COLO668 (cell line): Measurements from ENCODE around the gene YARS2.

Source experiments
- DNase-seq: peaks from one replicate; lab custom pipeline; 2025; ENCODE audit not compliant: unreplicated experiment; lab: John Stamatoyannopoulos, UW

The YARS2 gene

DNA sequence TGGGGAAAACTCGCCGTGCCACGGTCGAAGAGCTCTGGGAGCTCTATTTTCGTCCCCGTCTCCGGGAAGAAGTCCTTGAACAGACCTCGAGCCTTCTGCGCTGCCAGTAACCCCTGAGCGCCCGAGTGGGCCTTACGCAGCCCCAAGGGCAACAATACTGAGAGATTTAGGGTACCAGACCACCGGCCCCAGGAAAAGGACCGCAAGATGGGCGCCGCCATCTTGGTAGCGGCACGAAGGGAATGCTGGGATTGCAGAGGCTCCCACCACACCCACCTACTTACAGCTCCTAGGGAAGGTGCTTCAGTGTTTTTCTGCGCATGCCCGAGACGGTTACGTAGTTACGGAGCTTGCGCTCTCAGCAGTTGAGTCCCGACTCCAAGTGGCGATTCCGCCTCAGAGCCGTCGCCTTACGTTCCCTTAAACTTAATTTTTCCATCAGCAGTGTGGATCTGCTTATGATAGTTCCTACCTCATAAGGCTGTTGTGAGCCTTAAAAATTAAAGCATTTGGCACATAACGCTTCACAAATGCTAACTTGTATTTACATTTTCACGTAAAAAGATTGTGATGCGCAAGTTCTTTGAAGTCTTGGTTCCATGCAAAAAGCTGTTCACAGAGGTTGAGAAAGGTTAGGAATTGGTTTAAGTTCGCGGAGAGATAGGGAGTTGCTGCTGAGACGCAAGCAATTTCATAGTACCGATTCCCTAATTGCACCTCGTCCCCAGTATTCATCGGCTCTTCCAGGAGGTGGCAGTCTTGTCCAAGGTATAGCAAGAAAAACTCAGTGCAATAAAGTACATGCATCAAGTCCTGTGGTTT is at the start of gene YARS2:
YARS2 (minus strand) TSS at position 244 of the 822 bp plus-strand sequence; CDS start at position 221, 23 bp downstream.
- peak; percentile 90 for DNase-seq

DNA sequence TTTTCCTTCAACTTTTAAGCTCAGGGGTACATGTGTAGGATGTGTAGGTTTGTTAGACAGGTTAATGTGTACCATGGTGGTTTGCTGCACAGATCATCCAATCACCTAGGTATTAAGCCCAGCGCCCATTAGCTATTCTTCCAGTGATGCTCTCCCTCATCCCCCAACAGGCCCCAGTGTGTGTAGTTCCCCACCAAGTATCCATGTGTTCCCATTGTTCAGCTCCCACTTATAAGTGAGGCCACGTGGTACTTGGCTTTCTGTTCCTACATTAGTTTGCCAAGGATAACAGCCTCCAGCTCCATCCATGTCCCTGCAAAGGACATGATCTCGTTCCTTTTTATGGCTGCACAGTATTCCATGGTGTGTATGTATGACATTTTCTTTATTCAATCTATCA is 48.6 kb upstream of the YARS2 start:
- no peak for DNase-seq

DNA sequence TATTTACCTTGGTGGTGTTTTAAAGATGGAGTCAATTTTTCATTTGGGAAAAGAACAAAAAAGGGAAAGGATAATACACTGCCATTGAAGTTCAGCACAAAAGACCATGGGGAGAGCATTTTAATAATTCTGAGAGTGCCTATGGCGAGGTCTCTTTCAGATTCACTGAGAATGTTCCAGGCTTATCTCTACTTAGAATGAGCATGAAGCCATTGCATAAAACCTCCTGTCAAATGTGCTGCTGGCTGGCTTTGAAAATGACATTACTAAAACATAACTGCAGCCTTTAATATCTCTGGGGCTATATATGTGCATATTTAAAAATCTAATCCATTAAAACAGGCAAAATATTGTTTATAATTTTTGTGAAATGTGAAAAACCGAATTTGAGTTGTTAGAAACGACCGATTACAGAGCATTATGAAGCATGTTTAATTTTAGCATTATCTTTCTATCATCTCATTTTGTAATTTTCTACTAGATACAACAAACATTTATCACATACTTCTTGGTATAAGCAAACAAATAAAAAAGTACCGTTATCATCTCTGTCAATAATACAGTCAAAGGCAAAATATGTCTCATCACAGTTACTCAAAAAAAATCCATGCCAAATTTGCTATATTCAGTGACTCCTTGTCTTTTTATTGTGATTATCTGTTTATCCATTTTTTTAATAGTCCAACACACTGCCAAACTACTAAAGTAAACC is 45.7 kb upstream of the YARS2 start:
- no peak for DNase-seq

DNA sequence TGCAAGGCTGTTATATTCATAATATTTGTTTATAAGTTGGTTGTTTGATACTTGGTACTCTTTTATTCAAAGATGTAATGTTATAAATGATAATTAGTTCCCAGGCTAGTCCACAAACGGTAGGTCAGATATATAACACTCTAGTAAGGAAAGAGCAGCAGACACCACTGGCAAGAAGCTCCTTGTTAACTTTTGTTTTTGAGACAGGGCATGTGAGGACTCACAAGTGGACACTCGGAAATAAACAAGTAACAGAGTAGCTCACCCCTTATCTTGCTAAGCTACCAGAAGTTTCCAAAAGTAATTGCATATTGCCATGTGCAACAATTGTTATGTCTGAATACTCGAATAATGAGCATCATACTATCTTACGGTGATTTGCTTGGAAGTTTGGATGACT is 38.6 kb upstream of the YARS2 start:
- no peak for DNase-seq

DNA sequence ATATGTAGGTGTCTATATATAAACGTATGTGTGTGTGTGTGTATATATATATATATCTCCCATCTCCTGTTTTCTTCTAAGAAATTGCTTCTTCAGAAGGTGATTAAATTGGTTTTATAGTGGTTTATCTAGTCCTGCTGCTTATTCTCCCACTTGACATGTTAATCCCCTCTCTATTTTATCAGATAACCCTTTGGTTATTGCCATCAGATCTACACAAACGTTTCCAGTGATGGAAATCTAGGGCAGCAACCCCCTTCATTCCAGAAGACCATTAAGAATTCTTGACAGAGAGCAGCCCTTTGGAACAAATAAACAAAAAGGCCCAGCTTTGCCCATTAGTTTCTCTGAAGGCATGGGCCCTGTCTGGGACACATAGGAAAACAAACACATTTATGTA is 34.2 kb upstream of the YARS2 start:
- no peak for DNase-seq

DNA sequence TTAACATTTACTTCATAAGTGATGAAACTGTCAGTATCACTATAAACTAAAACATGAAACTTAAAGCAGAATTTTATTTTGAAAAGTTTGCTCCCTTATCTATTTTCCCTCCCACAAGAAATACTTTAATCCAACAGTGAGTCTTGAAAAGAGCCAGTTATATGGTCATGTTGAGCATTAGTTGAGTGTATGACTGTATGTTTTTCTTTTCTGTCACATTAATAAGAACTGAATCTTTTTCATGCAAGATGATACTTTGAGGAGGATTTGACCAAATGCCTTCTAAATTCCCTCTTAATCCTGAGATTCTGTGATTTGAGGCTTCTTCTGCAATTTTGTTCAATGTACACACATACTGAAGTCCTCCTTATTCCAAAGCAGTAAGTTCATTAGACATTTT is 33.7 kb upstream of the YARS2 start:
- no peak for DNase-seq

DNA sequence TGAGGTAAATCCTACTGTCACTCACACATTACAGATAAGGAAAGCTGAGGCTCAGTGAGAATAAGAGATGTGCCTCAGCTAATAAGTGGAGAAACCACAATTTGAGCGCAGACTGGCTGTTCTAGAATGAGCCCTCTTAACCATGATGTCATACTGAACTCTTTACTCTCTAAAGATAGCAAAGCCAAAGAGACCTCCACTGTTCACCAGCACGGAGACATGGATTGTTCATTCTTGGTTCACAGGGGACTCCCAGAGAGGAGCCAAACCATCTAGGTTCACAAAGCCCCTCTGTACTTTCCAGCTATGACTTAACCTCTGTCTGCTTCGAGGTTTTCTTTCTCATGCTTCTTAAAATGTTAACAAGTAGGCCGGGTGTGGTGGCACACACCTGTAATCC is 32.7 kb upstream of the YARS2 start:
- no peak for DNase-seq

DNA sequence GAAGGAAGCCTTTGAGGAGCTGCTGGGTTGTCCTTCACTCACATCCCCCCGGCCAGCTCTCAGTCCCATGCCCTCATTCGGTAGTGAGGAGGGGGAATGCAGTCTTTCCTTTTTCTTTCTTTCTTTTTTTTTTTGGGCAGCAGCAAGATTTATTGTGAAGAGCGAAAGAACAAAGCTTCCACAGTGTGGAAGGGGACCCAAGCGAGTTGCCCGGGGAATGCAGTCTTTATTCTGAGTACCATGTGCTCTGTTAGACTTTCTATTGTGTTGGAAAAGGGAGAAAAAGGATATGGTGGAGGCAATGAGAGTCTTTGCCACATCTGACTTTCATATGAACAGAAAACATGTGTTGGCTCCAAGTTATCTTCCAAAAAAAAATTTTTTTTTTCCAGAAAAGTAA is 29.9 kb upstream of the YARS2 start:
- DNase-seq = no peak

DNA sequence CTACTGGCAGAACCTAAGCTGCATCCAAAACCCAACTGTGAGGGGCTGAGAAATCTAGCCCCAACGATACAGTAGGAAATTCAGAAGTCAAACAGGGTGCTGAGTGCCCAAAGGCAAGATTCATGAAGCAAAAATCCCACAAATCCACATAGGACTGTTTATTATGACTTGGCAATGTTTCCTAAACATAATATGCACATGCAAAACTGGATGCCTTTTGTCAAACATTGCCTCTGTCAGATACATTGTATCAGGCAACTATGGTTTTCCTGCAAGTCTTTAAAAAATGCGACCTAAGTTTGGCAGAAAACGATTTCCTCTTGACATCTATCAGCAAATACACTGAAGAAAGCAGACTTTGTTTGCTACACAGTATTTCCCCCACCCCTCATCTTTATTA is 27.3 kb upstream of the YARS2 start:
- no peak for DNase-seq

DNA sequence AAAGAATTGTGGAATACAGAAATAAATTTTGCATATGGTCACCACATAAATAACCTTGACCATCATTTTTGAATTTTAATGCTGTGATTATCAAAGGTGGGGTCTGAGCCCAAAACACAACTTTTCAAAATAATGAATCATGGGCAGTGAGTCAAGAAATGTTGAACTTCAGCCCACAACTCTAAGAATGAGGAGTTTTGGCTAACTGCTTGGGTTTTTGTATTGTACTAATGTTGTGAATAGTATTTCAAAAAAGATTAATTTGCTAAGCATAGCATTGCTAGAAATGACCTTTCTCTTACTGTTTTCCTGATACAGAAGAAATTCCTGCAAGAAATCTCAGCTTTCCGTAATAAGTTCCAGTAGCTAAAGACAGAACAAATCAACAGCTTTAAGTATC is 24.4 kb upstream of the YARS2 start:
- no peak for DNase-seq

DNA sequence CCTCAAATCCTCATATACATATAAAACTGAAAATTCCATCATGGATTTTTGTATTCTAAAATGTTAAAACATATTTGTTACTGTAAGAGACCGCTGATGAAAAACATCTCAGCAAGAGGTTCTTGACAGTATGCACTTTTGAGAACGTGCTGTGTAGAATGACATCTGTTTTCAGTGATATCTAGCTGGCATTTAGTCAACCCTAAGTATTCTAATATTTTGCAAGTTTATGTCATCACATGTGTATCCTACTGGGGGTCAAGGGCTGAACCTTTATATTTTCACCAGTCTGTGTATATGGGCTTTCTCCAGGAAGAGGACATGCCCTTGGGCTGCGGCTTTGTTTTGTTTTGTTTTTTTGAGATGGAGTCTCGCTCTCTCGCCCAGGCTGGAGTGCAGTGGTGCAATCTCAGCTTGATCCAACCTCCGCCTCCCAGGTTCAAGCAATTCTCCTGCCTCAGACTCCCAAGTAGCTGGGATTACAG is 22.0 kb upstream of the YARS2 start:
- DNase-seq = no peak

DNA sequence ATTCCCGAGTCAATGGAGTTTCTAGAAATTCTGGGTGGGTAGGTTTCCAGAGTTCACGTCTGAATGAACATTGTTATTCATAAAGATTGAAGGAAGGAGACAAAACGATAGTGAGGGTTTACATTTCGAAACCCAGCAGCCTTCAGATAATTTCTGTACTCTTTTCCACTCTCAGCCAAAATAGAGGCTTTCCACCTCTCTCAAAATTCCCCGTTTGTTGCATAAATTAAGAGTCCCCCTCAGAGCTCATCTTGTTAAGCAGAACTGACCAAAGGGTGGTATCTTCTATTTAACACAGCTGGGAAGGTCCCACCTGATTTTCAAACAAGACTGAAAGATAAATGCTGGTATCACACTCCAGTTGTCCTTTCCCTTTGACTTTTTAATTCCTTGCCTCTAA is 21.5 kb upstream of the YARS2 start:
- DNase-seq = no peak

DNA sequence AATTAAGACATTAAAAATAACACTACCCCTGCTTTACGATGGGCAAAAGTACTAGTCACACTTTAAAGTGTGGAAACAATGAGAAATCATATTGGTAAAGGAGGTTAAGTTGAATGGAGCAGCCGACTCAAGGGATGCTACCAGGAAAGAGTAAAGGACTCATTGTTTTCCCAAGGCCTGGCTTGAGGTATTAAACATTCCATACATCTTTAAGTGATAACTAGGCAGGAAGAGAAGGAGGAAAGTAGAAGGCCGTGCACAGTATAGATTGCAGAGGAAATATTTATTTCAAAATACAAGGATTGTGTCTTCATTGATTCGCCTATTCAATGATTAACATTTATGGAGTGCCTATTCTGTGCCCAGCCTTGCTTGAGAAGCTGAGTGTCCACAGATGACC is 20.6 kb upstream of the YARS2 start:
- no peak for DNase-seq

DNA sequence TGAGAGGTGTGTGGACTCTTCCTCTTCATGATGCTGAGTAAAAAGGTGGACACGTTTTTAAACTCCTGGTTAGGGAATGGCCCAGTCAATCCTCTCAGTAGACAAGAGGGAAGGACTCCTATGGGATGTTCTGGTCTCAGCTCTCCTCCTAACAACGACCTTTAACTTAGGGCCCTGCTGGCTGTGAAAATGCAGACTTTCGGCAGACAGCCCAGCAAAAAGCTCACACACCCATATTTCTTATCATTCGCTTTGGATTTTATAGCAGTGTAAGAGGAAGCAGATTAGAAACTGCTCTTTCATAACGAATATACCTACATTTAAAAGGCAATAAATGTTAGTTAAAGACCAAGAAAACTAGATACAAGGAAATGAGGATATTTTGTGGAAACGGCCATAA is 18.0 kb upstream of the YARS2 start:
- DNase-seq = no peak

DNA sequence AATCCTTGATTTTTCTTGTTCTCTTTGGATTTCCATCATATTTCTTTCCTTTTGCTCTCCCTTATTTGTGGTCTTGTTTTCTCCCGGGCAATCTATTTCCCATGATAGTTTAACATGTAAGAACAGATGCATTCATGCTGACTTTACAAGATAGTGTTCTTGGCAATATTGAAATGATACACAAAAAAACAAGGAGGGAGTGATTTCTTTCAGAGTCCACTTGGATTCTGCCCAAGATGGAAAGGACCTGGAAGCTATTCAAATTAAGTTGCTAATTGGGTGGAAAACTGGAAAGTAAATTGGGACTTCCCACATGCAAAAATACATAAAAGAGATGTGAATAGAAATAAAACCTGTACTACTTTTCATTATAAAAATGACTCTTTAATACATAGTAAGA is 14.4 kb upstream of the YARS2 start:
- no peak for DNase-seq

DNA sequence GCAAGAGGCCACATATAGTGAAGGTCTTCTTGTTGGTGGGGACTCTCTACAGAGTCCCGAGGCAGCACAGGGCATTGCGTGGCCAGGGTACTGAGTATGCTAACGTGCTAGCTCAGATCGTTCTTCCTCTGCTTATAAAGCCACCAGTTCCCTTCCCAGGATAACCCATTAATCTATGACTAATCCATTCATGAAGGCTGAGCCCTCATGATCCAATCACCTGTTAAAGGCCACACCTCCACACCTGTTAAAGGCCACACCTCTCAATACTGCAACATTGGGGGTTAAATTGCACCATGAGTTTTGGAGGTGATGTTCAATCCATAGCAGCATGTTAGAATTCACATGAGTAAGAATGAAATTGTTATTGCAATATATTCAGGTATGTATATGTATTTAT is 12.8 kb upstream of the YARS2 start:
- no peak for DNase-seq

DNA sequence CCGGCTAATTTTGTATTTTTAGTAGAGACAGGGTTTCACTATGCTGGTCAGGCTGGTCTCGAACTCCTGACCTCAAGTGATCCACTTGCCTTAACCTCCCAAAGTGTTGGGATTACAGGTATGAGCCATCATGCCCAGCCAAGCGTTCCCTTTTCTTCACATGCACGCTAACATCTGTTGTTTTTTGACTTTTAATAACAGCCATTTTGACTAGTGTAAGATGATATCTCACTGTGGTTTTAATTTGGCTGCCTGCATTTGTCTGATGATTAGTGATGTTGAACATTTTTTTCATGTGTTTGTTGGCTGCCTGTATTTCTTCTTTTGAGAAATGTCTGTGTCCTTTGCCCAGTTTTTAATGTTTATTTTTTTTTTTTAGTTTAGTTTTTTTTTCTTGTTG is 10.2 kb upstream of the YARS2 start:
- no peak for DNase-seq

DNA sequence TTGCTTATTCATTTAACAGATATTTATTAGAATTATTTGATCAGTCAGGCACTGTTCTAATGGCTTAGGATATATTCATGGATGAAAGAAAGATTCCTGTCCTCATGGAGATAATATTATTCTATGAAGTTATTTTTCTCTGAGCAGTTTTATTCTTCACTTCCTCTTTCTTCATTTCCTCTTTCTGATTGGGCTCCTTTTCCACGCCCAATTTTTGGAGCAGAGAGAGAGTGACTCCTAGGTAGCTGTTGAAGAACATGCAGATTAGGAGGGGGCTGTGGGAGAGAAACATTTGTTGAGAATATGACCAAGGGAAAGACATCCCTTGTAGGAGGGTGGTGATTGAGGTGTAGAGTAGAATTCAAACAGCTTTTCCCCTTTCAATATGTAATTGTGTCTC is 6.0 kb upstream of the YARS2 start:
- no peak for DNase-seq

DNA sequence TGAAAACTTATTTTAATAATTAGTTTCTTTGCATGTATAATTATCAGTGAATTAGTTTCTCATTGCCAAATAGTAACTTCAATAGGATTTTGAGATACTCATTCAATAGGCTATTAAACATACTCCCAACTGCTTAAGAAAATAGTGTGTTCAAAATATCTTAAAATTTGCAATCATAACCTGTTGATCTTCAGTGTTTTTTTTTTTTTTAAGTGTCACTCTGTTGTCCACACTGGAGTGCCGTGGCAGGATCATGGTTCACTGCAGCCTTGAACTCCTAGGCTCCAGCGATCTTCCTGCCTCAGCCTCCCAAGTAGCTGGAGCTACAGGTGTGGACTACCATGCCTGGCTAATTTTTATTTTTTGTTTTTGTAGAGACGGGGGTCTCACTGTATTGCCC is 1.5 kb upstream of the YARS2 start:
- no peak for DNase-seq

DNA sequence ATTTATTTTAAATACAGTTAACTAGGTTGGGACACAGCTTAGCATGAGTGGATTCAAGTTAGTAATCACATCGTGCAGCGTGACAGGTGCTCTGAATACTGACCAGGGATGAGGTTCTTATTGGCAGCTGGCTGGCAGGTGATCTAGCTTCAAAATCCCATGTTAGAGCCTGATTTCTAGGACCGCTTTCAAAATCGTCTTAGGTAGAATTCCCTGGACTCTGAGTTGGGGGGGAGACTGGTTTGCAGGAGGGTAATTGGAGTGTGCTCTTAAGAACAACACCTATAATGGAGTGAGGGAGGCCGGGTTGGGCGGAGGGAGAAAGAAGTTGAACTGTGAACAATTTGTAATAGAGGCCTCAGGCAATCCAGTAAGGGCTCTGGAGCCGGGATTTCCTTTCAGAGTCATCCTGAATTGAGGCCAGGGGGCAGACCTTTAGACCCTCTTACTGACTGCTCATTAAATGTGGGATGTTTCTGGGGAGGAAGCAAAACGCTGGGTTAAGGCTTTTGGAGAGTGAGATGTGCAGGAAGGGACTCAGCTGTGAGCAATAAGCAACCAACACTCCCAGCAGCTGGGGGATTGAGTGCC is 874 bp upstream of the YARS2 start:
- DNase-seq = no peak

DNA sequence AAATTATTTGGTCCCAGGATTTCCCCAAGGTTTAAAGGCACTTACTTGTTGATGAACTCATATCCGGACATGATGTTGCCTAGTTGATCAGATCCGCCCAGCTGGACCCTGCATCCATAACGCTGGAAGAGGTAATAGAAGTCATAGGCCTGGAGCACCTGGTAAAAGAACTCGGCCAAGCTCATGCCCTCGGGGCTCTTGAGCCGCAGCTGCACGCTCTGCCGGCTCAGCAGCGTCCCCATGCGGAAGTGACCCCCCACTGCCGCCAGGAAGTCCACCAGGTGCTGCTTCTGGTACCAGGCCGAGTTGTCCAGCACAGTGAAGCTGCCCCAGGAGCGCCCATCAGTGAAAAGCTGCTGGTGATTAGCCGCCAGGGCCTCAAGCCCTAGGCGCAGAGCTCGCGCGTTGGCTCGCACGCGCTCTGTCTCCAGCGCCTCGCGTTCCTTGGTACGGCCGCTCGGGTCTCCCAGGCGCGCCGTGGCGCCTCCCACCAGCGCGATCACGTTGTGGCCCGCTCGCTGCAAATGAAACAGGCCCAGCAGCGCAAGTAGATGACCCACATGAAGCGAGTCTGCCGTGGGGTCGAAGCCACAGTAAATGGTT is 545 bp downstream of the YARS2 start:
- peak; percentile 83 for DNase-seq

DNA sequence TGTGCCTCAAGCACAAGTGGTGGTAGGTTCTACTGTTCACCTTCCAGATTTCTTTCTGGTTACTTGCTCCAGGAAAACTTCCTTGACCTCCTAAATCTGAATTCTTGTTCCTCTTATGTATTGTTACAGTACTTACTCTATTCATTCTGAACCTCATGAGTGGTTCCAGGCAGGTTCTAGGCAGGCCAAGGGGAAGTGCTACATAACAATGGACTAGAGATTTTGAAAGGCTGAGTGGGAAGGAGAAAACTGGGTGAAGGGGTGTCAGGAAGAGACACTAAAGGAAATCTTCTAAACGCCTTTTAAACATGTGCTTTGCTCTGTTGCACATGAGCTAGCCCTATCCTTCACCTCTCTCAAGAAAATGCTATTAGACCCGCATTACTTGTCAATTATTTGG is 1.6 kb downstream of the YARS2 start:
- DNase-seq = no peak
